Fibroblast of the aortic adventitia (primary cell): ENCODE measurements around the gene SSH2. TPM values are rescaled to one million over a fixed set of nuclear protein-coding genes. Genes with fewer than 3 reads are reported as not detected.
A peak's percentile ranks its signal among the peaks of the same experiment; 100 is the strongest.

Experiments used
- DNase-seq: peaks from one replicate; pipeline ENCODE4 v3.0.0-alpha.2; 2010; ENCODE audit warnings: low read depth
- H3K4me3 ChIP-seq: 2 replicates; pipeline ENCODE4 v1.5.1; 2011; ENCODE audit warnings: low read depth, mild to moderate bottlenecking, control low read depth, low read length, moderate library complexity
- CTCF ChIP-seq: IDR thresholded peaks from 2 replicates; pipeline ENCODE4 v1.5.1; 2011; ENCODE audit warnings: mild to moderate bottlenecking, low read length, control low read depth, inconsistent platforms; ENCODE audit not compliant: insufficient read depth
- total RNA-seq: library from RNA; depleted of rRNA; stranded (reverse); fragments of >200 nt; gene quantifications from 2 replicates; pipeline ENCODE4 v1.2.3, GENCODE V29; 2012; ENCODE audit warnings: low replicate concordance

The SSH2 gene
- total RNA-seq, 1 donor, result 21.1 TPM

- no peak for TF ChIP-seq CTCF
- DNase-seq, result no peak
- H3K4me3 ChIP-seq, result no peak overlapping the region
Measured at GRCh38 chr17:29640981-29641642, 288.9 kb downstream of the SSH2 start.

- DNase-seq, result peak; percentile 66
- no peak overlapping the region for H3K4me3 ChIP-seq
- TF ChIP-seq CTCF, result no peak
Measured at GRCh38 chr17:29640413-29640812, 289.6 kb downstream of the SSH2 start.

- TF ChIP-seq CTCF, result no peak
- no peak for DNase-seq
- no peak overlapping the region for H3K4me3 ChIP-seq
Measured at GRCh38 chr17:29633886-29634285, 296.1 kb downstream of the SSH2 start.

GRCh38 chr17:29630630-29631193 lies 299.3 kb downstream of the SSH2 start:
- no peak for DNase-seq
- TF ChIP-seq CTCF, result no peak
- H3K4me3 ChIP-seq, result no peak overlapping the region

- TF ChIP-seq CTCF, result no peak
- no peak overlapping the region for H3K4me3 ChIP-seq
- DNase-seq, result no peak
Measured at GRCh38 chr17:29629839-29630238, 300.2 kb downstream of the SSH2 start.

- no peak for DNase-seq
- no peak for TF ChIP-seq CTCF
- H3K4me3 ChIP-seq, result no peak overlapping the region
Measured at GRCh38 chr17:29628644-29629043, 301.4 kb downstream of the SSH2 start.

- H3K4me3 ChIP-seq, result no peak overlapping the region
- DNase-seq, result no peak
- TF ChIP-seq CTCF, result no peak
Measured at GRCh38 chr17:29627951-29628350, 302.1 kb downstream of the SSH2 start.
